HuH-7.5 (cell line): ENCODE data around the gene CNTNAP2.

Source experiments
- DNase-seq: peaks from one replicate; pipeline ENCODE4 v3.0.0; 2011; ENCODE audit warnings: low spot score

Gene CNTNAP2

GRCh38 chr7:147405621-147406020 is 1289.0 kb downstream of the CNTNAP2 start:
- no peak for DNase-seq

DNA sequence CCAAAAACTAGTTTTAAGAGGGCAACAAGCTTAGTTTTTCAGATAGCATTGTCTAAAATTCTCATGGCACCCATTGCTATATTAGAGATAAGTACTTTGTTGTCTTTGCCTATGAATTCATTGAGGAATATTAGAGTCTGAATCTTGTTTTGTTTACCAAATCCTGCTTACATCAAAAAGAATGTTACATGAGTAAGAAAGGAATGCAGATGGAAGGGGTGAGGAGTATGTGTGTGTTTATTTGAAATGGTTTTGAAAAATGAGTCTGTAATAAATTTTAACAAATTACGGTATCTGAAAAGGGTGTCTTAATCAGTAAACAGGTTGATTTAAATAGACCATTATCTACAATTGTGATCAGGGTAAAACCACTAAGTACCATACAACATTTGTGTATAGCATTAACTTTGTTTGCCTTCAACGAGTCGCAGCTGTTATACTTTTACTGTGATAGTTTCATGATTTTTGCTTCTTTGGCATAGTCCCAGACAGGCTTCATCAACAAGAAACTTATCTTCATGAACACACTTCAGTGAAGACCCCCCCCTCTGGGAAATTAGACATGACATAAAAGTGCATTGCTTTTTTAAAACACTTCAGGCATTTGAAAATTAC is 1290.0 kb downstream of the CNTNAP2 start:
- DNase-seq: no peak

DNA sequence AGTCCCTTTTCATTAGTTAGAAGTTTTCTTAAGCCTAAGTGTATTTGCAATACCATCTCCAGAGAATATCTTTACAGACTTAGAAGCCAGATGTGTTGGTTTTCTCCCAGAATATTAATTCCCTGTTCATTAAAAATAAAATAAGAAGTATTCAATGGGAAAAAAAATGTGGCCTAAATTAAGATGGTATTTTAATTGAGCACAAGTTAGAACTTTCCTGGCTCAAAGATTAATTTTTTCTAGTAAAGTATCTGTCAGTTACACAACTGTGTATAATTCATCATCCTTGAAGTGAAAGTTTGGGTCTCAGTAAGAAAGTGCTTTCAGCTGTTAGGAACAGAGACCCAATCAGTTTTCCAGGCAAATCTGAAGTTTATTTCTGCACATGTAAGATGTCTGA is 1294.5 kb downstream of the CNTNAP2 start:
- DNase-seq: no peak

DNA sequence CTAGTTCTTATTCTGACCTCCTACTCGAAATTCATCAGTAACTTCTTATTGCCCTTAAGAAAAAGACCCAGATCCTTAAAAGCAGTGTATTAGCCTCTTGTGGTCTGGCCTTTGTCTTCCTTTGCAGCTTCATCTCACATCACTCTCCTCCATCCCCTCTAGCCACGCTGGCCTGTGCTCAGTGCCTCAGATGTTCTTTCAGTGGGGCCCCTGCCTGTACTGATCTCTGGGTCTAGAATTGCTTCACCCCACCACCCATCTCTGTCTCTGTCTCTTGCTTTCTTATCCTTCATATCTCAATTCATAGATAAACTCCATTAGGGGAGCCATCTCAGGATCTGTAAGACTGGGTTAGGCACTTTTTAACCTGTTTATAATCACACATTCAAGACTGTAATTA is 1295.5 kb downstream of the CNTNAP2 start:
- DNase-seq: no peak

DNA sequence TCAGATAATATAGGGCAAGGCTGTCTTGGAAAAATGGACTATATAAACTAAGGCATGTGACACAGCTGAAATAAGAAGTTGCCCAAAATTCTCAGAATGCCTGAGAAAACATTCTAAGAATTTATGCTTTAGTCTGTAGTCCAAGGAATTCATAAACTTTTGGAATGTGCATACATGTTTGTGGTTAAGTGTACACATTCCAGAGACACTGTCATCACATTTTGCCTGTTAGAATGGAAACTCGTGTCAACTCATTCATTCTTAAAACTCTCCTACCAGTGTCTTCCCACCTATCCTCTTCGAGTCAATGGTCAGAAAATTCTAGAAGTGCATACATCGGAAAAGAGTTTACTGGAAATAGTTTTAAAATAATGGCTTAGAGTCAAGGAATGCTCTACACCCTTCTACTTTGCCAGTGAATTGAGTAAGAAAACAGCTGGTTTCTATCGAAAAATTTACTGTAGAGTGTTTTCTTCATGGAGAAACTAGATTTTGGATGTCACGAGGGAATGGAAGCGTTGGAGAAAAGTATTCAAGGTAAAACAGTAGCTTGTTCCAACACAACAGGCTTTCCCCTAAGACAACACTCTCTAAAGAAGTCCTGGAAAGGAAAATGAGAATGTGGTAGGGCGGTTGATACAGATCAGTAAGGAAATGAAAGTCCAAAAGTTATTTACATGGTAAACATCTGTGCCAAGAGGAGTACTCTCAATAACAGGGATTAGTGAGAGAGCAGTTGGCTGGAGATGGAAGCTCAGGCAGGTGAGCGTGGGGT is 1296.4 kb downstream of the CNTNAP2 start:
- no peak for DNase-seq

DNA sequence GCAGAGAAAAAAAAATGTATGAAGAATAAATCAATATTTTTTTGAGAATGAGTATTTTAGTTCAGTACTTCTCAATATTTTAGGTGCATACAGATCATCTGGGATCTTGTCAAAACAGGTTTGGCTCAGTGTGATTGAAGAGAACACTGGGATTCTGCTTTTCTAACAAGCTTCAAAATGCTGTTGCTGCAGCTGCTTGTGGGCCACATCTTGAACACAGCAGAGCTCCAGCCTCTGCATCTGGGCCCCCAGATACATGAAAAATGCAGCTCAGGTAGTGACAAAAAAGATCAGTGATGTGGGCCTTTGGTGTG is 1296.9 kb downstream of the CNTNAP2 start:
- DNase-seq: no peak

GRCh38 chr7:147415991-147416390 is 1299.4 kb downstream of the CNTNAP2 start:
- DNase-seq: no peak

DNA sequence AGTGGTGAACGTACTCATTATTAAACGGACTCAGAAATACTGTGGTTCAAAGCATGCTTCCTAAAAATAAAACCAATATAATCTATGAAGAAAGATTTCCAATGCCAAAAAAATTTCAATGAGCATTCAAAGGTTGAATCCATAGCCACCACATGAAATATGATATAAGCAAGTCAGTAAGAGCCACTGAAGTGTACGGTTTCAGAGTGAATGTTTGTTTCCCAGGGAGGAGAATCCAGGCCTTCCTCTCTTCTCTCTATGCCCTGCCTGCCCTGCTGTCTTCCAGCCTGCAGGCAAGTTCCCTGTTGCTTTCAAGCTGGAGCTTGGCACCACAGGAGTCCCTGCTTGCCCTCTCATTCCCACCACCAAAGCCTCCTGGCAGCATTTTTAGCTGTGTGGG is 1302.4 kb downstream of the CNTNAP2 start:
- DNase-seq: no peak

GRCh38 chr7:147423875-147424274 is 1307.3 kb downstream of the CNTNAP2 start:
- DNase-seq: no peak

DNA sequence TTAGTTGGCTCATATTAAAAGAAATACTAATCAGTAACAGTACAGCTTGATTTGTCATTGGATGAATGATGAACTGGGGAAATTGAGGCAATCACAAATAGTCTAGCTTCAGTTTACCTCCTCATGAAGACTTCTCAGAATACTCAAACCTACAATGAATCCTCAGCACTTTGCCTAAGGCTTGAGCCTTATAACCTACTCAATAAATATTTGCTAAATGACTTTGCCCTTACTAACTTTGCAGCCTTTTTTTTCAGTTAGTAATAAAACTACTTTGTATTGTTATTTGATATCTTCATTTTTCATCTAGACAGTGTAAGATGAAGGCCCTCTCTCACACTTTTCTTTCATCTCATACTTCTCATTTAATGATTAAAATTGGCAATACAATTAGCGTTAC is 1311.5 kb downstream of the CNTNAP2 start:
- DNase-seq: no peak

DNA sequence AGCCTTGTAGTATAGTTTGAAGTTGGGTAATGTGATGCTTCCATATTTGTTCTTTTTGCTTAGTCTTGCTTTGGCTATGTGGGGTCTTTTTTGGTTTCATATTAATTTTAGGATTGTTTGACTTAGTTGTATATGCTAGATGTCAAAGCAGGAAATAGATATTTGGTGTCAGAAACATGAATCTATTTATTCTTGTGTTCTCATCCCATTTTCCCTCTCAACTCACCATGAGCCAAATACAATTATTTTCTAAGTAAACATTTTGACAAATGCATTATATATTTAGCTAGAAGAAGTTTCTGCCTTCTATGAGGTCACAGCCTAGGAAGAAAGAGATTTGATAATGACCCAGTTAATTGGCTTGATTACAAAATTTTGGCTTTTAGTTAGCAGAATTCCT is 1313.4 kb downstream of the CNTNAP2 start:
- no peak for DNase-seq

DNA sequence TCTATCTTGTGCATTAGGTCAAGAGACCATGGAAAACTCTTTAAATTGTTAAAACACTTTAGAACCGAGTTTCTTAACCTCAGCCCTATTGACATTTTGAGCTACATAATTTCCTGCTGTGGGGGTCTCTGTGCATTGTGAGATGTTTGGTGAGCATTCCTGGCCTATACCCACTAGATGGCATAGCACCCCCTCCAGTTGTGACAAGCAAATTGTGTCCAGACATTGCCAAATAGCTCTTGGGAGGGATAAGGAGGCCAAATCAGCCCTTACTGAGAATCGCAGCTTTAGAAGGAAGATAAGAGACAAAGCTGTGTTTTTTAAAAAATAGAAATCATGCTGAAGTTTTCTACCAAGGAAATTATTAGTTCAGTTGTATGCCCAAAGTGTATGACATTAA is 1315.5 kb downstream of the CNTNAP2 start:
- no peak for DNase-seq

- no peak for DNase-seq
Measured at GRCh38 chr7:147432576-147432975, 1316.0 kb downstream of the CNTNAP2 start.

DNA sequence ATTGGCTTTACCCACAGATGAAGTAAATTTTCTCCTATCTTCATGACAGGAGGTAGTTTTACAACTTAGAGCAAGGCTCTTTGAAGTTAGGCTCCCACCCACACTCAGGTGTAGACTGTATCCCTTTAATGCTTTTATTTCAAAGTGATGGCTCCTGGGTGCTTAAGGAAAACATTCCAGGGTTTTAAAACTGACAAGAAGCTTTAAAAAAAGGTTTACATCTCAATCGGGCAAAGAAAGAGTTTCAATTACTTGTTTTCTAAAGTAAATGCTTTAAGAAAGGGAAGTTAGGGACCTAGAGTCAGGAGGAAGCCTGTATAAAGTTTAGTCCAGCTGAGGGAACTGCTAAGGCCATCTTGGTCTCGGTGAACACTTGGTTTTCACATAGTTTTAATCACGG is 1320.1 kb downstream of the CNTNAP2 start:
- DNase-seq: no peak

DNA sequence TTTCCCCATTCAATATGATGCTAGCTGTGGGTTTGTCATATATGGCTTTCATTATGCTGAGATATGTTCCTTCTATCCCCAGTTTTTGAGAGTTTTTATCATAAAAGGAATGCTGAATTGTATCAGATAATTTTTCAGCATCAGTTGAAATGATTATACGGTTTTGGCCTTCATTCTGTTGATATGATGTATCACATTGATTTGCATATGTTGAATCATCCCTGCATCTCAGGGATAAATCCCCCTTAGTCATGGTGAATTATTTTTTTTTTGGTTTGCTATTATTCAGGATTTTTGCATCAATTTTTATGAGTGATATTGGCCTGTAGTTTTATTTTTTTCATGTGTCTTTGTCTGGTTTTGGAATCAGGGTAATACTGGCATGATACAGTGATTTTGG is 1321.6 kb downstream of the CNTNAP2 start:
- DNase-seq: no peak

DNA sequence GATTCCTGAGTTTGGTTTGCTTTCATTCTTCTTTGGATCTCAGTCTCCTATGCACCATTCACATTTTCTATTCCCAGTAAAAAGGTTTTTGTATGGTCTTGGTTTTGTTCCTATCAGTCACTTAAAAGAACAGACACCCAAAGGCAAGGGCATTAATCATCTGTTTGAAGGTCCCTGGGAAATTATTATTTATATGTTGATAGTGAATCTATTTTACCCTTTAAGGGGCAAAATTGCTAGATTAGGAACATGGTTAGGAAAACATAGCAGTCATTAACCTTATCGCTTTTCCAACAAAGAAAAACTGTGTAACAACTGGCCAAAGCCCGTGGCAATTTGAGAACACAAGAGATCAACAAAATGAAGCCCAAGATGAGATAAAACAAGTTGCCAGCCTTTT is 1327.3 kb downstream of the CNTNAP2 start:
- no peak for DNase-seq

DNA sequence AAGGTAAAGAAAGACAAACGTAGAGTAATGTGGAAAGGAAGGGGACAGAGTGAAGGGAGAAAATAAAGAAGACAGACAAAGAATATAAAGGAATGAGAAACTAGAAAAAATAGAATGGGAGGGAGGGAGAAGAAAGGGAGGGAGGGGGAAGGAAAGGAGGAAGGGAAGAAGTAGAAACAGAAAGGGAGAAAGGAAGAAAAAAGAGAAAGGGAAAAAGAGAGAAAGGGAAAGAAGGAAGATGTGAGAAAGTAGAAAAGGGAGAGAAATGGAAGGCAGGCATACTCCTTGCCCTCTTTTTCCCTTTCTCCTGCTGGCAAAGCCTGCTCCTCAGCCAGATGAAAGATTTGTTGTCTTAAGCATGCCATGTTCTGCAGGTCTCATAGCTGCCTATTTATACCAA is 1336.2 kb downstream of the CNTNAP2 start:
- DNase-seq: no peak

- no peak for DNase-seq
Measured at GRCh38 chr7:147465223-147465622, 1348.6 kb downstream of the CNTNAP2 start.

DNA sequence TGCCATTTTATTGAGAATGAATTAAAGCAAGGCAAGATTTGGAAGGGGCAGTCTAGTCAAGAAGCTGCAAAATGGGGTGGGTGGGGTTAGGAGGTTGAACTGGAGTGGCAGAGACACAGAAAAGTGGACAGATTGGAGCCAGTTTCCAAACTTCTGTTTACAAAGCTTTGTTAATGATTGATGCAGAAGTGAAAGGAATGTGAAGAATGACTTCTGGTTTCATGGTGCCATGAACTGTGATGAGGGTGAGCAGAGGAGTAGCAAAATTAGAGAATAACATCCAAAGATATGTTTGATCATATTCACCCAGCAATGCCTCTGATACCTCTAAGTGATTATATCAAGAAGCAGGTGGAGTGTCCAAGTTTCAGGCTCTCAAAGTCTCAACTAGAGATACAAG is 1356.0 kb downstream of the CNTNAP2 start:
- DNase-seq: no peak

GRCh38 chr7:147474862-147475261 is 1358.3 kb downstream of the CNTNAP2 start:
- DNase-seq: no peak

GRCh38 chr7:147477526-147477925 is 1360.9 kb downstream of the CNTNAP2 start:
- no peak for DNase-seq

DNA sequence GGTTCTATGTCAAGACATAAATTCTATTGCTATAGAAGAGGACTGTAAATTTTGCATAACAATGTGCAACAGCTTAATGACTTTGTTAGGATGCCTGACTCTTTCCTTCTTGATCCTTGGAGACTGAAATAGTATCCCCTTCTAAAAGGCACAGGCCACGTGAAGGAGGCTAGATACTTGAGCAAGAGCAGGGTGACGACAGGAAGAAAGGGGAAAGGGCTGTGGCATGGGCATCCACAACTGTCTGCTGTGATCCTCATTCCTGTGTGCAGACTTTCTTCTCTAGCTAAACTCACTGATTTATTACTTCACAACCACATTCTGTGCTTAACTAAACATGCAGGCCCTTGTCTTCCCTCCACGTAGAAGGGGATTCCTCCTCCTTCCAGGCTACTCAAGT is 1362.2 kb downstream of the CNTNAP2 start:
- DNase-seq: no peak

- DNase-seq: no peak
Measured at GRCh38 chr7:147483634-147484292, 1367.2 kb downstream of the CNTNAP2 start.
